Mucosa of descending colon (tissue), 3 donors: ENCODE measurements around the gene MDGA2. TPM values are rescaled to one million over a fixed set of nuclear protein-coding genes. Genes with fewer than 3 reads are reported as not detected.

Experiments used
- ATAC-seq: fragments of 200-7000 bp; cut with Tn5 transposase; one replicate; pipeline ENCODE4 v1.9.1; 2020; ENCODE audit warnings: mild to moderate bottlenecking, moderate library complexity
- DNase-seq, 3 donors: peaks; one replicate each; pipeline ENCODE4 v3.0.0-alpha.2; 2020
- H3K36me3 ChIP-seq: fragments of 200-600 bp; one replicate; pipeline ENCODE4 v1.8.0; 2021; ENCODE audit warnings: low read depth, mild to moderate bottlenecking
- H3K4me1 ChIP-seq: fragments of 200-600 bp; one replicate; pipeline ENCODE4 v1.8.0; 2021; ENCODE audit warnings: low read depth, mild to moderate bottlenecking
- H3K4me3 ChIP-seq: fragments of 200-600 bp; one replicate; pipeline ENCODE4 v1.8.0; 2021; ENCODE audit warnings: mild to moderate bottlenecking
- H3K9me3 ChIP-seq: fragments of 200-600 bp; one replicate; pipeline ENCODE4 v1.8.0; 2021; ENCODE audit warnings: mild to moderate bottlenecking
- intact Hi-C, 2 donors: fragments of 100-400 bp; cut with DNase I in 1 of 2; cut with micrococcal nuclease in 1 of 2; formaldehyde crosslinking; loops; one replicate each; pipeline versions ENCODE4 v1.11.0 to v1.11.1; 2022; cut with DNase I, micrococcal nuclease
- total RNA-seq, 3 donors: library from RNA; stranded (reverse); fragmentation: NEBNext Ultra II Directional in 2 of 3; extraction: Animal tissue kit (Norgen Biotek cat#: 25700) in 2 of 3; gene quantifications; one replicate each; pipeline versions ENCODE4 v1.2.1 to v1.2.4, GENCODE V29; 2021 to 2023
- TF ChIP-seq, protein P1 (sequence below): fragments of 200-600 bp; IDR thresholded peaks from one replicate; pipeline ENCODE4 v1.8.0; 2022; ENCODE audit warnings: antibody characterized with exemption, mild to moderate bottlenecking
- donor health status: DM: no; HTN: no; CAD: no; lungs with moderate emphysema.
- donor health status: DM: no; HTN: no; CAD: no.
- donor health status: DM: no; HTN: yes; CAD: no.

MDGA2 gene
- total RNA-seq, 3 donors from 2014 or later: 0.35 TPM; not detected in 2

DNA sequence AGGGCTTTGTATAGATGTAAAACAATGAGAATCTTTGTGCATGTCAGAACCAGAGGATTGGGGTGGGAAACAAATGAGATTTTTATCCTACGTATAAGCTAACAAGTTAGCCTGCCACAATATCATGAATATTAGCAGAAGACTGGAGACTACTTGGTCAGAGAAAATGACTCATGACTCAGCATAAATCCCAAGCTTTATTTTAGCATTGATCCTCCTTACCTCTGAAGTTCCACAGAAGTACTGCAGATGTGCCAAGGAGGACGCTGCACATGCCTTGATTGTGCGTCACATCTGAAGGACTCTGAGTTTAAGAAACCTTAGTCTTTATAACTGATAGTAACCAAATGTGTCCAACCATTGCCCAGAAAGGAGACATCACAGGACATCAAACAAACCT is 789.8 kb downstream of the MDGA2 start:
- TF ChIP-seq, protein P1, sequence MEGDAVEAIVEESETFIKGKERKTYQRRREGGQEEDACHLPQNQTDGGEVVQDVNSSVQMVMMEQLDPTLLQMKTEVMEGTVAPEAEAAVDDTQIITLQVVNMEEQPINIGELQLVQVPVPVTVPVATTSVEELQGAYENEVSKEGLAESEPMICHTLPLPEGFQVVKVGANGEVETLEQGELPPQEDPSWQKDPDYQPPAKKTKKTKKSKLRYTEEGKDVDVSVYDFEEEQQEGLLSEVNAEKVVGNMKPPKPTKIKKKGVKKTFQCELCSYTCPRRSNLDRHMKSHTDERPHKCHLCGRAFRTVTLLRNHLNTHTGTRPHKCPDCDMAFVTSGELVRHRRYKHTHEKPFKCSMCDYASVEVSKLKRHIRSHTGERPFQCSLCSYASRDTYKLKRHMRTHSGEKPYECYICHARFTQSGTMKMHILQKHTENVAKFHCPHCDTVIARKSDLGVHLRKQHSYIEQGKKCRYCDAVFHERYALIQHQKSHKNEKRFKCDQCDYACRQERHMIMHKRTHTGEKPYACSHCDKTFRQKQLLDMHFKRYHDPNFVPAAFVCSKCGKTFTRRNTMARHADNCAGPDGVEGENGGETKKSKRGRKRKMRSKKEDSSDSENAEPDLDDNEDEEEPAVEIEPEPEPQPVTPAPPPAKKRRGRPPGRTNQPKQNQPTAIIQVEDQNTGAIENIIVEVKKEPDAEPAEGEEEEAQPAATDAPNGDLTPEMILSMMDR: no peak
- ATAC-seq (no peak), DNase-seq (no peak)
- no peak overlapping the region for H3K4me3 ChIP-seq
- no peaks in the 10 kb centered on the region for H3K36me3 ChIP-seq
- H3K4me1 ChIP-seq: no peaks in the 10 kb centered on the region
- H3K9me3 ChIP-seq: no peaks in the 10 kb centered on the region
- intact Hi-C loops: no loop called here

DNA sequence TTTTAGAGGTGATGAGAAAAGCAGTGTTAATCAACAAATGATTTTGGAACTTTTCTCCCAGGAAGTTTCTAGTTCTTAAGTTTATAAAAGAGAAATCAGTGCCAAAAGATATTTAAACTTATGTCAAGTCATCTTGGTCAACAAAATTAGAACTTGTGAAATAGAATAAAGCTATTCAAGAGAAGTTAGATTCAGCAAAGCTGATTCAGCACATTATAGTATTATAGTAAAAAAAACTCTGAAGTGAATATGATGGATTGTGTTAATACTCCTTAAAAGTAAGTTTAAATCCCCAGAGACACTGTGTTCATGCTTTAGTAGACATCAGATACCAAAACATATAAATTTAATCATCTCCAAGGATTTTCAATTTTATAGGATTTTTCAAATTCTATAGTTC is 813.7 kb downstream of the MDGA2 start:
- no peaks in the 10 kb centered on the region for H3K36me3 ChIP-seq
- ATAC-seq: no peak
- no peak for DNase-seq
- no peaks in the 10 kb centered on the region for H3K9me3 ChIP-seq
- TF ChIP-seq, protein P1: no peak
- intact Hi-C loops: no loop called here
- no peaks in the 10 kb centered on the region for H3K4me1 ChIP-seq
- H3K4me3 ChIP-seq: no peak overlapping the region

DNA sequence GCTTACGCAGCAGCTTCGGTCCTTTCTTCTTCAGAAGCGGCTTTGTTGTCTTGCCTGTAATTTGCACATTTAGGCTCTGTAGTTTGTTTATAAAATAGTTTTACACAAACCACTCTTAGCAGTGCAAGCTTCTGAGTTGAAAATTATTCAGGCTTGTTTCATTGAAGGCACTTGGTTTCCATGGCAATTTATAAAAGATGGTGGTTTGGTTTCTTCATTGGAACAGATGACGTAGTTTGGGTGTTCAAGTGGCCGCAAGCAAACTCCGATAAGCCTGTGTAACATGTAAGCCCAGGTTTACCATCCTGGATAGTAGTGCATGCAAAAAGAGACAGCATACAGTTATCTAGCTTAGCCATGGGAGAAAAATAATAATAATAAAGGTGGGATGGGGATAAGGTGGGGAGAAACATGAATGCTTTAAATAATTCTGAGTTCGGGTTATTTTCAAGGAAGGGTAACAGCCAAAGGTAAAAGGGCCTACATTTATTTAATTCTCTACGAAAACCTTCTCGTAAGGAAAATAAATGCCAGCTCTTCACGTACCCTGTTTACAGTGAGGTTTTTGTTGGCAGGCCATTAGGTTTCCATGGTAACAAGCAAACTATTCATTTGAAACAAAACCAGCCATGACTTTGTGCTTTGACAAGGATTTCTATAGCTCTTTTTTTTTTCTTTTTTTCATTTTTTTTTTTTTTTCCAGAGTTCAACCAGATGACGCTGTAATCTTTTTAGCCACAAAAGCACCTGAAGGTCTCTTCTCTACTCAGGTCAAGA is 834.3 kb downstream of the MDGA2 start:
- no peaks in the 10 kb centered on the region for H3K4me1 ChIP-seq
- TF ChIP-seq, protein P1: no peak
- intact Hi-C loops: no loop called here
- no peak for ATAC-seq
- no peak overlapping the region for H3K4me3 ChIP-seq
- no peaks in the 10 kb centered on the region for H3K9me3 ChIP-seq
- DNase-seq: no peak
- H3K36me3 ChIP-seq: no peaks in the 10 kb centered on the region

DNA sequence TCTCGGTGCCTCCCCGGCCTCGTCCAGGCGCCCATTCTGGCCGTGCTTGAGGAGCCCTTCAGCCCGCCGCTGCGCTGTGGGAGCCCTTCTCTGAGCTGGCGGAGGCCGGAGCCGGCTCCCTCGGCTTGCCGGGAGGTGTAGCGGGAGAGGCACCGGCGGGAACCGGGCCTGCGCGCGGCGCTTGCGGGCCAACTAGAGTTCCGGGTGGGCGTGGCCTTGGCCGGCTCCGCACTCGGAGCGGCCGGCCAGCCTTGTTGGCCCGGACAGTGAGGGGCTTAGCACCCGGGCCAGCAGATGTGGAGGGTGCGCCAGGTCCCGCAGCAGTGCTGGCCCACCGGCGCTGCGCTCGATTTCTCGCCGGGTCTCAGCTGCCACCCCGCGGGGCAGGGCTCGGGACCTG is 855.1 kb downstream of the MDGA2 start:
- intact Hi-C loops: no loop called here

DNA sequence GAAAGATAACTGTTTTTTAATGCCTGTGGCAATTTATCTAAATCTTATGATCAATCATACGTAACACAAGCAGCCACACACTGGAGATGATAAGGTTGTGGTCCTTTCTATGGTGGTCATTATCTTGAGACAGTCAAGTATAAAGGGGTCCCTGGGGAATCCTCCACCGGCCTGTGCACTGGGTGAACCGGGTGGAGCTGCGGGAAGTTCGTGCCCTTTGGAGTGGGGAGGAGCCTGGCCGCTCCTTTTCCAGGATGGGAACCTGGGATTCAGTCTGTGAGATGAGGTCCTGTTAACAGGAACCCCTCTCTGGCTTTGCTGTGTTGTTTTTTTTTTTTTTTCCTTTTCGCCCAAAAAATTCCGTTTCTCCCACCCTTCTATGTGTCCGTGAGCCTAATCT is 856.3 kb downstream of the MDGA2 start:
- intact Hi-C loops: no loop called here

More for the DNA sequence above, 855.1 kb downstream of the MDGA2 start:
- H3K4me1 ChIP-seq: no peaks in the 10 kb centered on the region
- TF ChIP-seq, protein P1: no peak
- H3K36me3 ChIP-seq: no peaks in the 10 kb centered on the region
- ATAC-seq (no peak), DNase-seq (peak in 1 of 3 donors; percentile 17)
- no peaks in the 10 kb centered on the region for H3K9me3 ChIP-seq
- no peak overlapping the region for H3K4me3 ChIP-seq

More for the DNA sequence above, 856.3 kb downstream of the MDGA2 start:
- TF ChIP-seq, protein P1: no peak
- ATAC-seq: peak; percentile 39
- H3K4me1 ChIP-seq: no peaks in the 10 kb centered on the region
- H3K9me3 ChIP-seq: no peaks in the 10 kb centered on the region
- DNase-seq: peak in 2 of 3 donors; percentile 5 to 26
- H3K4me3 ChIP-seq: no peak overlapping the region
- no peaks in the 10 kb centered on the region for H3K36me3 ChIP-seq
